ENCODE data around the gene FOXF1. TPM values are rescaled to one million over a fixed set of nuclear protein-coding genes. Genes with fewer than 3 reads are reported as not detected.
A peak's percentile ranks its signal among the peaks of the same experiment; 100 is the strongest.

Gene FOXF1
- total and polyA plus RNA-seq, 4 donors: 0.66 to 1.7 (median 1.1) TPM

DNA sequence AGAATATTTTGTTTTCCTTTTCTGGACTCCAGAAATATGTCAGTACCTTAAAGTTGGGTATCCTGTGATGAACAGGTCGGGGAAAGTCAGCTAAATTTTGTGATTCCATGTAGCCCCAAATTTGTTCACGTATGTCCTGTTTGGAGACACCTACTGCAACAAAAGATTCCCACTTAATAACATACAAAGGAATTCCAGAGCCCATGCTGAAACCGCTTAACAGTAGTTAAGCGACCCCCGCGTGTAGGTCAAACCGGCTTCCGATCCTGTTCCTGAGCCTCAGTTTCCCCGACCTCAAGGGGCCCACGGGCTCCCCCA, 44.2 kb downstream of the FOXF1 start:
- no peaks in the 10 kb centered on the region for H3K9me3 ChIP-seq (ENCODE audit: control insufficient read depth, insufficient read depth, low read length)
- peak overlapping the region; percentile 71 for H3K27ac ChIP-seq (ENCODE audit: low read depth, low read length)
- H3K36me3 ChIP-seq (ENCODE audit: control insufficient read depth, insufficient read depth, low read length): peaks cover 22% of the 10 kb centered on the region
- no peak for DNase-seq (ENCODE audit: low read depth in 4 of 6, low spot score in 6 of 6)
- WGBS (ENCODE audit: insufficient coverage): under 1% methylated on average over 9 of the region's 10 CpGs
- H3K4me1 ChIP-seq (ENCODE audit: control insufficient read depth, insufficient read depth, low read length): peaks cover 25% of the 10 kb centered on the region
- no peaks in the 10 kb centered on the region for H3K27me3 ChIP-seq (ENCODE audit: control insufficient read depth, insufficient read depth, low read length)
- peak overlapping the region; percentile 95 for H3K4me3 ChIP-seq (ENCODE audit: low read depth, low read length)

DNA sequence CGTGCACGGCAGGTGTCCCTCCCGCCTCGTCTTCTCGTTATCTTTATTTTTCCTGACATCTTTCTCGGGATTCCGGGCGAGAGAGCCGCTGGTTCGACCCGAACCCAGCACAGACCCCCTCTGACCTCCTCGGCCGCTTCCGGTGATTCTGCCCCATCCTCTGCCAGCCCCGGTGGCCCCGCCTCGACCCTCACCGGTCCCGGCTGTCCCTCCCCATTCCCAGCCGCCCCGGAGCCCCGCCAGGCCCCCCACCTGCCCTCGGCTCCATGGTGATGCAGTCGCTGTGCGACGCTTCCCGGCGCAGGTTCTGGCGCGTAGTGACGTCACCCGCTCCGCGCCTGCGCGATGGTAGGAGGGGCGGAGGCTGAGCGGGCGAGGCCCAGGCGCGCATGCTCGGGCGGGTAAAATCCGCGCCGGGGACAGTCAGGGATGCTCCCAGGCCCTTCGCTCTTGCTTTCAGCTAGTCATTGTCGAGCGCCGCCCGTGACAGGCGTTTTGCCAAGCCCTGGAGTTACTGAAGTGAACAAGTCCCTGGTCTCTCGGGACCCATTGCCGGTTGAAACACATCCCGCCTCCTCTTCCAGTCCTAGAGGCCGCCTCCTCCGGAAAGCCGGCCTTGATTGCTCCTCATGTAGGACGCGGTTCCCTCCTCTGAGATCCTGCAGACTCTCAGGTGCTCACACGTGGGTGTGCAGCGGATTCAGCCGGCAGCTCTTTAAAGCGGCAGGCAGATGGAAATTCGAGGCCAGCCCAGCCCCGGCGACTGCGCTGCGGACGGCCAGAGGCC, 44.8 kb downstream of the FOXF1 start, which contains the start of gene MTHFSD:
TSS of gene MTHFSD (minus strand) at position 319 of the 787 bp plus-strand sequence. CDS start at position 268, 51 bp downstream.
- H3K4me1 ChIP-seq (ENCODE audit: control insufficient read depth, insufficient read depth, low read length): peaks cover 25% of the 10 kb centered on the region
- peak within 1 kb of the TSS; percentile 95 for H3K4me3 ChIP-seq (ENCODE audit: low read depth, low read length)
- H3K36me3 ChIP-seq (ENCODE audit: control insufficient read depth, insufficient read depth, low read length): peaks cover 16% of the 10 kb centered on the region
- H3K27me3 ChIP-seq (ENCODE audit: control insufficient read depth, insufficient read depth, low read length): no peaks in the 10 kb centered on the region
- DNase-seq (ENCODE audit: low read depth in 4 of 6, low spot score in 6 of 6): peak in 5 of 6 donors; percentile 91 to 98 (median 92)
- H3K27ac ChIP-seq (ENCODE audit: low read depth, low read length): peak within 1 kb of the TSS; percentile 71
- WGBS (ENCODE audit: insufficient coverage): 4% methylated on average over 70 of the region's 70 CpGs
- H3K9me3 ChIP-seq (ENCODE audit: control insufficient read depth, insufficient read depth, low read length): no peaks in the 10 kb centered on the region

DNA sequence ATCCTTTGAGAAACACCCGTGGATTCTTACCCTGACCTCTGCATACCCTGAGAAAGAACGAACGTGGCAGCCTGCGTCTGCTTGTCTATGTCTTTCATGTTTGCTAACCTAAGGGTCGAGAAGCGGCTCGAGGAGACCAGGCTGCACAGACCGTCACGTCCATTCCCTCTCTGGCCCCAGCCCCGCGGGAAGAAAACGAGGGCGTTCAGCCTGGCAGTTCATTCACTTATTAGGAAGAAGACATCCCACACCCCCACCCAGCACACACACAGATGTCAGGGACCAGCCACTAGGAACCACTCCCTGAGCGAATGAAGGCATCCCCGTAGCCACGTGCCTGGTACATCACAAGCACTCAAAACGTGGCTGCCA, 45.4 kb downstream of the FOXF1 start:
- H3K4me1 ChIP-seq (ENCODE audit: control insufficient read depth, insufficient read depth, low read length): peaks cover 25% of the 10 kb centered on the region
- peak overlapping the region; percentile 95 for H3K4me3 ChIP-seq (ENCODE audit: low read depth, low read length)
- no peak for DNase-seq (ENCODE audit: low read depth in 4 of 6, low spot score in 6 of 6)
- peak overlapping the region; percentile 71 for H3K27ac ChIP-seq (ENCODE audit: low read depth, low read length)
- H3K36me3 ChIP-seq (ENCODE audit: control insufficient read depth, insufficient read depth, low read length): peaks cover 12% of the 10 kb centered on the region
- H3K27me3 ChIP-seq (ENCODE audit: control insufficient read depth, insufficient read depth, low read length): peaks cover 2% of the 10 kb centered on the region
- WGBS (ENCODE audit: insufficient coverage): 37% methylated on average over 17 of the region's 17 CpGs
- H3K9me3 ChIP-seq (ENCODE audit: control insufficient read depth, insufficient read depth, low read length): no peaks in the 10 kb centered on the region

DNA sequence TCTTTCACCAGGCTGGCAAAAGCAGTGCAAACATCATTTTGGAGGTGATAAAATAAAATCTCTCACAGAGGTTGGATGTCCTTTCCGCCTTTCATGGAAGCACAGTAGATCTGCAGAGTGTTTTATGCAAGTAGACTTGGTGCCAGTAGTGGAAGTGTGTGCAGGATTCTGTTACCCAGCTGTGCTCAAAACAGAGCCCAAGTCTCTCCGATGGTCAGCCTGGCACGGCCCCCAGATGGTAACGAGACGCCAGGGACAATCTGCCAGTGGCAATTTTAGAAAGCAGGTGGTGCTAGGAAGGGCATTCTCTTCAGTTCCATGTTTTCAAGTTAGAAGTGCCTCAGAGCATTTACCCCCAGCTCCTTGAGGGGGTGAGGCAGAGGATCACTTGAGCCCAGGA, 46.2 kb downstream of the FOXF1 start:
- Histone ChIP-seq H3K36me3 (ENCODE audit: control insufficient read depth, insufficient read depth, low read length) (peaks cover 12% of the 10 kb centered on the region), H3K9me3 (ENCODE audit: control insufficient read depth, insufficient read depth, low read length) (no peaks in the 10 kb centered on the region), H3K4me3 (ENCODE audit: low read depth, low read length) (no peak overlapping the region), H3K27me3 (ENCODE audit: control insufficient read depth, insufficient read depth, low read length) (peaks cover 7% of the 10 kb centered on the region), H3K4me1 (ENCODE audit: control insufficient read depth, insufficient read depth, low read length) (peaks cover 25% of the 10 kb centered on the region), H3K27ac (ENCODE audit: low read depth, low read length) (no peak overlapping the region)
- WGBS (ENCODE audit: insufficient coverage): 43% methylated on average over 2 of the region's 5 CpGs
- no peak for DNase-seq (ENCODE audit: low read depth in 4 of 6, low spot score in 6 of 6)

DNA sequence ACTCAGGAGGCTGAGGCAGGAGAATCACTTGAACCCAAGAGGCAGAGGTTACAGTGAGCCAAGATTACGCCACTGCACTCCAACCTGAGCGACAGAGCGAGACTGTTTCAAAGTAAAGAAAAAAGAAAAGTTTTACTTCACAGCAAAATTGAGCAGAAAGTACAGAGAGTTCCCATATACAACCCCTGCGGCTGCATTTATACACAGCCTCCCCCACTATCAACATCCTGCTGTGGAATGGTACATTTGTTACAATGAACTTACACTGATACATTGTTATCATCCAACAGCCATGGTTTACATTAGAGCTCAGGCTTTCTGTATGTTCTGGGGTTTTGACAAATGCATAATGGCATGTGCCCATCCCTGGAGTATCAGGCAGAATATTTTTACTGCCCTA, 47.3 kb downstream of the FOXF1 start:
- no peaks in the 10 kb centered on the region for H3K9me3 ChIP-seq (ENCODE audit: control insufficient read depth, insufficient read depth, low read length)
- peaks cover 7% of the 10 kb centered on the region for H3K27me3 ChIP-seq (ENCODE audit: control insufficient read depth, insufficient read depth, low read length)
- peaks cover 6% of the 10 kb centered on the region for H3K36me3 ChIP-seq (ENCODE audit: control insufficient read depth, insufficient read depth, low read length)
- H3K4me1 ChIP-seq (ENCODE audit: control insufficient read depth, insufficient read depth, low read length): peaks cover 25% of the 10 kb centered on the region
- H3K4me3 ChIP-seq (ENCODE audit: low read depth, low read length): no peak overlapping the region
- WGBS (ENCODE audit: insufficient coverage): 100% methylated on average over 1 of the region's 4 CpGs
- H3K27ac ChIP-seq (ENCODE audit: low read depth, low read length): no peak overlapping the region
- DNase-seq (ENCODE audit: low read depth in 4 of 6, low spot score in 6 of 6): no peak

DNA sequence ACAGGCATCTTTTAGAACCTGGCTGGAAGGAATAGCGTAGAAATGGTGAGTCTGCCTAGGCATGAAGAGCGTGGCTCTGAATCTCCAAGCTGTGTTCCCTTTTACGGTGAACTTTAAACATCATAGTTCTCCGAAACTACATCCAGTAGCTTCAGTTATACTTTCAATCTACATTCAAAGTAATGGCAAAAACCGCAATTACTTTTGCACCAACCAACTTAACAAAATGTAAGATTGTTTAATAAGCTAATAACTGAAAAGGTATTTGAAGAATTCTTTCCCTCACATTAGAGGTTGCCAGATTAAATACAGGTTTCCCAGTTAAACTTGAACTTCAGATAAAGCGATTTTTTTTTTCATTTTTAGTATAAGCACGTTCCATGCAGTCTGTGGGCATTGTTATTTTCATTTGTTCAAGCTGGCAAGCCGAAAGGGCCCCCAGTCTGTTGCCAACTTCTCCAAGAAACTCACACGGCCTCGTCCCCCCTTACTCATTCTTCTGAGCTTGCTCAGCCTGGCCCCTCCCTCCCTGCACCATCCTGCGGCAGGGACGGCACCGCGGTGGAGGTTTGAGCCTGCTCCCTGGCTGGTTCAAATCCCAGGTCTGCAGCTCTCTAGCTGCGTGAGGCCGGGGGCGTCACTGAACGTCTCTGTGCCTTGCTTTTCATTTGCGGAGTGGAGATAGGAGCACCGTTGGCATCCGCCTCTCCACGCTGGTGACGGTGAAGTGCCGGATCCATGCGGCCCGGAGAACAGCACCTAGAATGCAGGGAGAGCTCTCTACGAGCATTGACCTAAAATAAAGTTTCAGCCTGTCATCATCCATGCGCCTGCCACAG, 48.2 kb downstream of the FOXF1 start:
- H3K27ac ChIP-seq (ENCODE audit: low read depth, low read length): no peak overlapping the region
- peaks cover 1% of the 10 kb centered on the region for H3K36me3 ChIP-seq (ENCODE audit: control insufficient read depth, insufficient read depth, low read length)
- no peak for DNase-seq (ENCODE audit: low read depth in 4 of 6, low spot score in 6 of 6)
- peaks cover 27% of the 10 kb centered on the region for H3K4me1 ChIP-seq (ENCODE audit: control insufficient read depth, insufficient read depth, low read length)
- WGBS (ENCODE audit: insufficient coverage): 74% methylated on average over 23 of the region's 28 CpGs
- peaks cover 12% of the 10 kb centered on the region for H3K27me3 ChIP-seq (ENCODE audit: control insufficient read depth, insufficient read depth, low read length)
- H3K4me3 ChIP-seq (ENCODE audit: low read depth, low read length): no peak overlapping the region
- H3K9me3 ChIP-seq (ENCODE audit: control insufficient read depth, insufficient read depth, low read length): no peaks in the 10 kb centered on the region

- Histone ChIP-seq H3K27ac (ENCODE audit: low read depth, low read length) (no peak overlapping the region), H3K36me3 (ENCODE audit: control insufficient read depth, insufficient read depth, low read length) (no peaks in the 10 kb centered on the region), H3K4me1 (ENCODE audit: control insufficient read depth, insufficient read depth, low read length) (peaks cover 24% of the 10 kb centered on the region), H3K27me3 (ENCODE audit: control insufficient read depth, insufficient read depth, low read length) (peaks cover 23% of the 10 kb centered on the region), H3K4me3 (ENCODE audit: low read depth, low read length) (no peak overlapping the region), H3K9me3 (ENCODE audit: control insufficient read depth, insufficient read depth, low read length) (no peaks in the 10 kb centered on the region)
- DNase-seq (ENCODE audit: low read depth in 4 of 6, low spot score in 6 of 6): no peak
- 87% methylated on average over 9 of the region's 9 CpGs for WGBS (ENCODE audit: insufficient coverage)
Observed at GRCh38 chr16:86559802-86560305, 49.5 kb downstream of the FOXF1 start.

GRCh38 chr16:86562356-86562755, 52.0 kb downstream of the FOXF1 start:
- Histone ChIP-seq H3K27ac (ENCODE audit: low read depth, low read length) (no peak overlapping the region), H3K9me3 (ENCODE audit: control insufficient read depth, insufficient read depth, low read length) (no peaks in the 10 kb centered on the region), H3K27me3 (ENCODE audit: control insufficient read depth, insufficient read depth, low read length) (peaks cover 46% of the 10 kb centered on the region), H3K36me3 (ENCODE audit: control insufficient read depth, insufficient read depth, low read length) (no peaks in the 10 kb centered on the region), H3K4me1 (ENCODE audit: control insufficient read depth, insufficient read depth, low read length) (peaks cover 15% of the 10 kb centered on the region), H3K4me3 (ENCODE audit: low read depth, low read length) (no peak overlapping the region)
- DNase-seq (ENCODE audit: low read depth in 4 of 6, low spot score in 6 of 6): no peak
- 100% methylated on average over 3 of the region's 6 CpGs for WGBS (ENCODE audit: insufficient coverage)

- peak overlapping the region; percentile 77 for H3K27ac ChIP-seq (ENCODE audit: low read depth, low read length)
Observed at GRCh38 chr16:86563469-86564345, 53.4 kb downstream of the FOXF1 start.

More at GRCh38 chr16:86563469-86564345, 53.4 kb downstream of the FOXF1 start:
- Histone ChIP-seq H3K4me1 (ENCODE audit: control insufficient read depth, insufficient read depth, low read length) (peaks cover 19% of the 10 kb centered on the region), H3K36me3 (ENCODE audit: control insufficient read depth, insufficient read depth, low read length) (no peaks in the 10 kb centered on the region), H3K9me3 (ENCODE audit: control insufficient read depth, insufficient read depth, low read length) (no peaks in the 10 kb centered on the region), H3K4me3 (ENCODE audit: low read depth, low read length) (peak overlapping the region; percentile 48), H3K27me3 (ENCODE audit: control insufficient read depth, insufficient read depth, low read length) (peaks cover 55% of the 10 kb centered on the region)
- under 1% methylated on average over 39 of the region's 41 CpGs for WGBS (ENCODE audit: insufficient coverage)
- peak in 5 of 6 donors; percentile 78 to 96 (median 90) for DNase-seq (ENCODE audit: low read depth in 4 of 6, low spot score in 6 of 6)

Measured in spinal cord (tissue), 10 donors.